ENCODE measurements around the gene COX8C. TPM values are rescaled to one million over a fixed set of nuclear protein-coding genes. Genes with fewer than 3 reads are reported as not detected.
A peak's percentile ranks its signal among the peaks of the same experiment; 100 is the strongest.

Gene COX8C
- total RNA-seq, 1 donor from 2014 or later, result not detected

DNA sequence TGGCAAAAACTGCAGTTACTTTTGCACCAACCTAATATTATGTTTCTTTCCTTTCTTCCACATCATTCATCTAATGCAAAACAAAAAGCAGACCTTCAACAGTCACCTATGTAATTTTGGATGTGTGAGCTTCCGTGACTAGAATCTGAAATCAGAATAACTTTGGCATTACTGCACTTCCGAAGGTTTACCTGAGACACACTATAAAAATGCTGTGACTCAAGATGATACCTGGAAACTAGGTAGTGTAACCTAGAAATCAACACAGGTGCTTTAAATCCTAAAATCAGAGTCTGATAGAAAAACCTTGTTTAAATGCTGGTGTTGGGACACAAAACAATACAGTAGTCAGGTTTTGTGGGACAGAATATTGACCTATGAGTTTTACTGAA lies 16.4 kb upstream of the COX8C start:
- H3K4me1 ChIP-seq, result peaks cover 0 to 25% of the 10 kb centered on the region in 2 donors
- H3K36me3 ChIP-seq, result no peaks in the 10 kb centered on the region
- DNase-seq (ENCODE audit: low spot score in 2 of 2), result no peak
- H3K9me3 ChIP-seq, result no peaks in the 10 kb centered on the region
- TF ChIP-seq, protein P1, sequence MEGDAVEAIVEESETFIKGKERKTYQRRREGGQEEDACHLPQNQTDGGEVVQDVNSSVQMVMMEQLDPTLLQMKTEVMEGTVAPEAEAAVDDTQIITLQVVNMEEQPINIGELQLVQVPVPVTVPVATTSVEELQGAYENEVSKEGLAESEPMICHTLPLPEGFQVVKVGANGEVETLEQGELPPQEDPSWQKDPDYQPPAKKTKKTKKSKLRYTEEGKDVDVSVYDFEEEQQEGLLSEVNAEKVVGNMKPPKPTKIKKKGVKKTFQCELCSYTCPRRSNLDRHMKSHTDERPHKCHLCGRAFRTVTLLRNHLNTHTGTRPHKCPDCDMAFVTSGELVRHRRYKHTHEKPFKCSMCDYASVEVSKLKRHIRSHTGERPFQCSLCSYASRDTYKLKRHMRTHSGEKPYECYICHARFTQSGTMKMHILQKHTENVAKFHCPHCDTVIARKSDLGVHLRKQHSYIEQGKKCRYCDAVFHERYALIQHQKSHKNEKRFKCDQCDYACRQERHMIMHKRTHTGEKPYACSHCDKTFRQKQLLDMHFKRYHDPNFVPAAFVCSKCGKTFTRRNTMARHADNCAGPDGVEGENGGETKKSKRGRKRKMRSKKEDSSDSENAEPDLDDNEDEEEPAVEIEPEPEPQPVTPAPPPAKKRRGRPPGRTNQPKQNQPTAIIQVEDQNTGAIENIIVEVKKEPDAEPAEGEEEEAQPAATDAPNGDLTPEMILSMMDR (IDR thresholded peaks at IDR 0.05), result no peak
- H3K4me3 ChIP-seq, result no peak overlapping the region
- H3K27me3 ChIP-seq, result no peaks in the 10 kb centered on the region
- no peak overlapping the region for H3K27ac ChIP-seq
- intact Hi-C loops (cut with DNase I), result loop anchor here (5.0 kb wide), 1 partner anchor 752 kb away; the partner anchor contains the start of genes DDX24 and IFI27L1

DNA sequence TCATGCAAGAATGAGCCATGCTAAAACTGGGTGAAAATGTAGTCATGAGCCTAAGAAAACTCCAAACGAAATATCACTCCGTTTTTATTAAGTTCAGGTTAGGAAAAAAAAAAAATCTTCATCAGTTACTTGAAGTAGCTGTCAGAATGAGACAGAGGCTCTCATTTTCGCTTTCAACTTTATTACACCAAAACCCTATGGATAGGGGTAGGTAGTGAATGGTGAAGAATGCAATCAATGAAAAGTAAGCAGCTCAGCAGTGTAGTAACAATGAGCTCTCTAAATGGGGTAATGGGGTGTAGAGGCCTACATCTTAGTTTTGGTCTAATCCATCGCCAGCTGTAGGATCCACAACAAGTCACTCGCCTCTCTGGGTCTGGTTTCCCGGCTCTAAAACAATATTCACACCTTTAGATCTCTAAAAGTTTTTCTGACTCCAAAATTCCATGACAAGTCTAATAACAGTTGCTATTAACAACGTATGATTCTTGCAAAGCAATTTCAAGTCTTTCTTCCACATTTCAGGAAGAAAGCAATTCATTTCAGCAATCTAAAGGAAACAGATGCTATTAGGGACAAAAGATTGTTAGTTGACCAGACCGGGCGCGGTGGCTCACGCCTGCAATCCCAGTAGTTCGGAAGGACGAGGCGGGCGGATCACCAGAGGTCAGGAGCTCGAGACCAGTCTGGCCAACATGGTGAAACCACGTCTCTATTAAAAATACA lies 15.8 kb upstream of the COX8C start:
- Histone ChIP-seq H3K27me3 (no peaks in the 10 kb centered on the region), H3K4me1 (peaks cover 0 to 25% of the 10 kb centered on the region in 2 donors), H3K36me3 (no peaks in the 10 kb centered on the region), H3K27ac (peak overlapping the region in 1 of 2 donors; percentile 97), H3K4me3 (peak overlapping the region; percentile 85 to 91), H3K9me3 (no peaks in the 10 kb centered on the region)
- intact Hi-C loops (cut with DNase I), result loop anchor here (5.0 kb wide), 1 partner anchor 751 kb away; the partner anchor contains the start of genes DDX24 and IFI27L1
- TF ChIP-seq, protein P1 (IDR thresholded peaks at IDR 0.05), result no peak
- no peak for DNase-seq (ENCODE audit: low spot score in 2 of 2)

DNA sequence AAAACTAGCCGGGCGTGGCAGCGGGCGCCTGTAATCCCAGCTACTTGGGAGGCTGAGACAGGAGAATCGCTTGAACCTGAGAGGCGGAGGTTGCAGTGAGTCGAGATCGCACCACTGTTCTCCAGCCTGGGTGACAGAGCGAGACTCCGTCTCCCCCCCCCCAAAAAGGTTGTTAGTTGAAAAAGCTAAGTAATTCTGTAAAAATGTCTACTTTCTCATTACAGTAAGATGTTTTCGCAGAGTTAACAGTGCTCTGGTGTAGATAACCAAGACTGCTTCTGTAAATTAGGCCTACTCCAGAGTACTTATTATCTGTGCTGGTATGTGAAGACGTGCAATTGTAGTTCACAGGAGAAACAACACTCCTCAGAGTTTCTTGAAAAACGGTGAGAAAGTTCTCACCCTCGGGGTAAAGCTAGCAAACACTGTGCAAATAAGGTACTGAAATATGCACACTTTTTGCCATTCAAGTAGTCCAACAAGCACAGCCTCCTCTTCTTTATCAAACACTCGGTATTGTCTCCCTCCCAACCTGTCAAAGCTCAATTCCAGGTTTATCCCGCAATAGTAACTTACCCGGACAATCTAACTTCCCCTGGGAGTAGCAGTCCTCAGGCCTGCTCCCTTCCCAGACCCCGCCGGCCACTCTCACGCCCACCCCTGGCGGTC lies 15.1 kb upstream of the COX8C start:
- no peak for DNase-seq (ENCODE audit: low spot score in 2 of 2)
- Histone ChIP-seq H3K27ac (peak overlapping the region; percentile 86 to 97), H3K36me3 (no peaks in the 10 kb centered on the region), H3K9me3 (no peaks in the 10 kb centered on the region), H3K4me3 (peak overlapping the region; percentile 85 to 91), H3K27me3 (no peaks in the 10 kb centered on the region), H3K4me1 (peaks cover 0 to 25% of the 10 kb centered on the region in 2 donors)
- intact Hi-C loops (cut with DNase I), result loop anchor here (2.0 to 5.0 kb wide), 3 partner anchors 147 to 750 kb away; partner anchors contain the start of genes DDX24, IFI27L1, ITPK1 and LYSET
- TF ChIP-seq, protein P1 (IDR thresholded peaks at IDR 0.05), result no peak

DNA sequence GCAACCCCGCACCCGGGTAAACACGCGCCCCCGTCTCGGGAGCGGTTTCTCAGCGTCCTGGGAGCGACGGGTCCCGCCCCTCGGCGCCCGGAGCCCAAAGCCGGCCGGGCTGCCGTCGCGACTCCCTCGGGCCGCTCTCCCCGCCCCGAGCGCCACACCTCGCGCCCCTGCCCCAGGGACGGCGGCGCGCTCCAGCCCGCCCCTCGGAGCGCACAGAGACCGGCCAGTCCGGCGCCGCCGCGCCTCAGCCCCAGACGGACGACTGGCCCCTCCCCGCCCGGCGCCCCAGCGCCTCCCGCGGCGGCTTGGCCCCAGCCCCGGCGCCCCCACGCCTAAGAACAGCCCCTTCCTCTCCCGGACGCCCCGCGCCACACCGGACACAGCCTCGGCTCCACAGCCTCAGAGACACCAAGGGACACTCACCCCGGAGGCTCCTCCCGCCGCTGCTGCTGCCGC lies 14.6 kb upstream of the COX8C start:
- Histone ChIP-seq H3K4me1 (peaks cover 0 to 25% of the 10 kb centered on the region in 2 donors), H3K27ac (peak overlapping the region; percentile 86 to 97), H3K9me3 (no peaks in the 10 kb centered on the region), H3K36me3 (no peaks in the 10 kb centered on the region), H3K4me3 (peak overlapping the region; percentile 85 to 91), H3K27me3 (no peaks in the 10 kb centered on the region)
- peak in 1 of 2 donors; percentile 71 for DNase-seq (ENCODE audit: low spot score in 2 of 2)
- intact Hi-C loops (cut with DNase I), result loop anchor here (2.0 to 5.0 kb wide), 3 partner anchors 148 to 750 kb away; partner anchors contain the start of genes DDX24, IFI27L1, ITPK1 and LYSET
- TF ChIP-seq, protein P1 (IDR thresholded peaks at IDR 0.05), result no peak

DNA sequence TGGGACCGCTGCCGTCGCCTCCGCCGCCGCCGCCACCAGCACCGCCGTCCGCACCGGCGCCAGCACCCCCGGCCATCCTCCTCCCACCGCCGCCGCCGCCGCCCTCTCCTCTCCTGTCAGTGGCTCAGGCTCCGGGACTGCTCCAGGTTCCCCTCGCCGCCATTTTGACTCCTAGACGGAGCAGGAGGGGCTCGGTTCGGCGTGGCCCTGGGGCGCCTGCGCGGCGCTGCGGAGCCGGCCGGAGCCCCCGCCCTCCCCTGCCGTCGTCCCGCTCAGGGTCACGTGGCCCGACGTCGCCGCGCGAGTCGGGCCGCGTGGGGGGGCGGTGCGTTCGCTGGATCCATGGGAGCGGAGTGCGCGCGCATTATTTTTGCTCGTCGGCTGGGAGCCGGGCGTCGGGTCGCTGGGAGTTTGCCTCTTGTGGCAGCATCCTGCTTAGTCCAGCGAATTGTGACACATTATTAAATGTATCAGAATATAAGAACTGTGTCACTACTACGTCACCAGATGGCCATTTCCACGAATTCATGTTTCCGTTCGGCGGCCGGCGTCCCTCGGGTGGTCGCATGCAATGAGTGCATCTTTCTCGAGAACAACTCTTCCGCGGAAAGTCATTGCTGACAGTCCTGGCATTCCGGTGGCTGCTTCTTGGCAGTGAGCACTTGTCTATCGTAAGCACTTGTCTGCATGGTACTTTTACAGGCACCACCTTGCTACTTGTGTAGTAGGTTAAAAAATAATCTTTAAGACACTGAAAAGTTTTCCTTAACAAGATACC lies 13.9 kb upstream of the COX8C start, which contains the start of gene BTBD7:
TSS of gene BTBD7 (minus strand) at position 184 of the 778 bp plus-strand sequence. CDS start 36,985 bp downstream, outside the sequence.
- Histone ChIP-seq H3K9me3 (no peaks in the 10 kb centered on the region), H3K4me1 (peaks cover 0 to 25% of the 10 kb centered on the region in 2 donors), H3K27me3 (no peaks in the 10 kb centered on the region), H3K36me3 (no peaks in the 10 kb centered on the region), H3K4me3 (peak within 1 kb of the TSS; percentile 85 to 91), H3K27ac (peak within 1 kb of the TSS; percentile 86 to 97)
- intact Hi-C loops (cut with DNase I), result loop anchor here (1.0 to 5.0 kb wide), 4 partner anchors 126 to 749 kb away; partner anchors contain the start of genes DDX24, GON7, IFI27L1 and ITPK1
- TF ChIP-seq, protein P1 (IDR thresholded peaks at IDR 0.05), result peak in 1 of 3 experiments; percentile 9
- DNase-seq (ENCODE audit: low spot score in 2 of 2), result peak; percentile 73 to 97
